Transverse colon (tissue), 4 donors: ENCODE results near the gene ARHGAP20. TPM values are rescaled to one million over a fixed set of nuclear protein-coding genes. Genes with fewer than 3 reads are reported as not detected.

ENCODE experiments used
- DNase-seq: peaks from one replicate; pipeline ENCODE4 v3.0.0-alpha.2; 2019
- H3K27ac ChIP-seq, 4 donors: fragments of 200-600 bp; sonication (generic); 2 replicates each; pipeline ENCODE4 v1.5.1; 2016 to 2018; ENCODE audit warnings: inconsistent platforms in 4 of 4
- H3K27me3 ChIP-seq: fragments of 200-600 bp; sonication (generic); 2 replicates; pipeline ENCODE4 v1.5.1; 2017; ENCODE audit warnings: inconsistent platforms
- H3K36me3 ChIP-seq, 4 donors: fragments of 200-600 bp; sonication (generic); 2 replicates each; pipeline ENCODE4 v1.5.1; 2017 to 2019; ENCODE audit warnings: inconsistent platforms in 4 of 4
- H3K4me1 ChIP-seq, 4 donors: fragments of 200-600 bp; sonication (generic); 2 replicates each; pipeline ENCODE4 v1.5.1; 2017 to 2020; ENCODE audit warnings: inconsistent platforms in 4 of 4
- H3K4me3 ChIP-seq, 4 donors: fragments of 200-600 bp; sonication (generic); 1 replicate in 1 of 4; 2 replicates in 3 of 4; pipeline versions ENCODE4 v1.5.1 to v1.6.1; 2017 to 2019; ENCODE audit warnings: inconsistent platforms in 4 of 4
- H3K9me3 ChIP-seq, 2 donors: fragments of 200-600 bp; sonication (generic); 2 replicates each; pipeline ENCODE4 v1.5.1; 2017 to 2019; ENCODE audit warnings: inconsistent platforms in 2 of 2
- CTCF ChIP-seq, 5 experiments: fragments of 200-600 bp in 3 of 5; fragments of 450-650 bp in 2 of 5; sonication (generic) in 3 of 5; IDR thresholded peaks; 1 replicate in 2 of 5; 2 replicates in 3 of 5; pipeline ENCODE4 v1.5.1; 2016 to 2017; ENCODE audit warnings: antibody characterized with exemption in 5 of 5, inconsistent platforms in 3 of 5, mild to moderate bottlenecking in 2 of 5, moderate library complexity in 1 of 5
- EP300 ChIP-seq: sonication (generic); formaldehyde crosslinking; IDR thresholded peaks from one replicate; pipeline ENCODE4 v1.6.1; 2017; ENCODE audit warnings: antibody characterized with exemption, low read depth
- POLR2A ChIP-seq: fragments of 450-650 bp; IDR thresholded peaks from one replicate; pipeline ENCODE4 v1.6.1; 2016; ENCODE audit warnings: antibody characterized with exemption, mild to moderate bottlenecking, moderate library complexity
- POLR2AphosphoS5 ChIP-seq, 3 donors: sonication (generic); formaldehyde crosslinking; IDR thresholded peaks; one replicate each; pipeline ENCODE4 v1.6.1; 2016; ENCODE audit warnings: antibody characterized with exemption in 3 of 3
- WGBS, 2 donors: methylation state at CpG; one replicate each; pipeline ENCODE4 v1.1.5; 2018; ENCODE audit warnings: low coverage in 1 of 2; 5-methylcytosine and 5-hydroxymethylcytosine counted together
- in situ Hi-C, 4 donors: fragments of 200-750 bp; cut with MboI; loops; one replicate each; pipeline versions ENCODE4 v1.15.0 to v1.15.1; 2017; ENCODE audit warnings: low sequenced_read_pairs in 3 of 4, low pct_ligation_motif_present in 1 of 4, low pct_unique_long_range_greater_than_20kb in 1 of 4
- intact Hi-C: fragments of 100-400 bp; cut with DNase I; formaldehyde crosslinking; loops from one replicate; pipeline ENCODE4 v1.15.1; 2023; ENCODE audit warnings: low total_unique reads
- total RNA-seq, 4 donors: library from RNA; depleted of rRNA; stranded (reverse); fragments of >200 nt; gene quantifications; one replicate each; pipeline ENCODE4 v1.1.0, GENCODE V29; 2016

ARHGAP20 gene
- total RNA-seq, 4 donors from 2014 or later, result 2.5 to 4.9 (median 3.1) TPM

GRCh38 chr11:110704210-110704864, 7.9 kb downstream of the ARHGAP20 start:
- in situ Hi-C loops, result no loop called here
- Histone ChIP-seq H3K9me3 (no peaks in the 10 kb centered on the region), H3K4me3 (no peak overlapping the region), H3K27ac (no peak overlapping the region), H3K27me3 (peaks cover 6% of the 10 kb centered on the region), H3K4me1 (no peaks in the 10 kb centered on the region), H3K36me3 (no peaks in the 10 kb centered on the region)
- WGBS, 2 donors, result 70 to 89% methylated on average over 5 of the region's 5 CpGs
- intact Hi-C loops, result no loop called here
- no peak for TF ChIP-seq POLR2AphosphoS5 (IDR thresholded peaks at IDR 0.05)
- DNase-seq, result no peak

- H3K27me3 ChIP-seq, result no peaks in the 10 kb centered on the region
- intact Hi-C loops (no loop called here), in situ Hi-C loops (no loop called here)
- H3K27ac ChIP-seq, result no peak overlapping the region
- TF ChIP-seq EP300 (no peak), POLR2A (no peak)
- no peaks in the 10 kb centered on the region for H3K36me3 ChIP-seq
- WGBS, 2 donors, result 88 to 96% methylated on average over 4 of the region's 4 CpGs
- H3K4me3 ChIP-seq, result no peak overlapping the region
- H3K9me3 ChIP-seq, result no peaks in the 10 kb centered on the region
- no peak for DNase-seq
- no peaks in the 10 kb centered on the region for H3K4me1 ChIP-seq
These were observed 20.3 kb downstream of the ARHGAP20 start for GRCh38 chr11:110691926-110692325.

- H3K4me1 ChIP-seq, result no peaks in the 10 kb centered on the region
- TF ChIP-seq POLR2AphosphoS5 (IDR thresholded peaks at IDR 0.05) (no peak), CTCF (IDR thresholded peaks at IDR 0.05) (no peak), EP300 (no peak), POLR2A (no peak)
- intact Hi-C loops, result no loop called here
- in situ Hi-C loops, result no loop called here
- no peak overlapping the region for H3K4me3 ChIP-seq
- 88 to 90% methylated on average over 4 of the region's 4 CpGs for WGBS, 2 donors
- H3K27ac ChIP-seq, result no peak overlapping the region
- no peaks in the 10 kb centered on the region for H3K9me3 ChIP-seq
- H3K36me3 ChIP-seq, result no peaks in the 10 kb centered on the region
- no peak for DNase-seq
- no peaks in the 10 kb centered on the region for H3K27me3 ChIP-seq
These were observed 22.9 kb downstream of the ARHGAP20 start for GRCh38 chr11:110689306-110689705.

- 55% methylated on average over 2 of the region's 2 CpGs; no CpG with 5 or more reads in 1 of the 2 donors for WGBS, 2 donors
- H3K9me3 ChIP-seq, result no peaks in the 10 kb centered on the region
- no peak overlapping the region for H3K27ac ChIP-seq
- no peak for DNase-seq
- TF ChIP-seq POLR2A, result no peak
- no peak for TF ChIP-seq EP300
- no peak for TF ChIP-seq POLR2AphosphoS5 (IDR thresholded peaks at IDR 0.05)
- no peak for TF ChIP-seq CTCF (IDR thresholded peaks at IDR 0.05)
- no peaks in the 10 kb centered on the region for H3K4me1 ChIP-seq
- no peaks in the 10 kb centered on the region for H3K27me3 ChIP-seq
- no peaks in the 10 kb centered on the region for H3K36me3 ChIP-seq
- in situ Hi-C loops (no loop called here), intact Hi-C loops (no loop called here)
- no peak overlapping the region for H3K4me3 ChIP-seq
These were observed 32.8 kb downstream of the ARHGAP20 start for GRCh38 chr11:110679323-110679975.

GRCh38 chr11:110675548-110675947, 36.7 kb downstream of the ARHGAP20 start:
- WGBS, 2 donors, result 88 to 100% methylated on average over 1 to 2 of the region's 2 CpGs
- Histone ChIP-seq H3K9me3 (no peaks in the 10 kb centered on the region), H3K27me3 (no peaks in the 10 kb centered on the region), H3K4me1 (no peaks in the 10 kb centered on the region), H3K27ac (no peak overlapping the region), H3K4me3 (no peak overlapping the region), H3K36me3 (no peaks in the 10 kb centered on the region)
- intact Hi-C loops (no loop called here), in situ Hi-C loops (no loop called here)
- no peak for DNase-seq
- TF ChIP-seq POLR2AphosphoS5 (IDR thresholded peaks at IDR 0.05), result no peak
- TF ChIP-seq CTCF (IDR thresholded peaks at IDR 0.05), result no peak
- no peak for TF ChIP-seq POLR2A
- no peak for TF ChIP-seq EP300
